ENCODE results near the gene BAD. TPM values are rescaled to one million over a fixed set of nuclear protein-coding genes. Genes with fewer than 3 reads are reported as not detected.
A peak's percentile ranks its signal among the peaks of the same experiment; 100 is the strongest.

Gene BAD
- total and polyA plus RNA-seq, 2 donors (not counting 1 experiment from before 2014, with no cell fraction given) = 24.0 to 39.1 TPM

GRCh38 chr11:64233913-64234586 is 50.4 kb downstream of the BAD start, which contains the start of gene VEGFB:
VEGFB (plus strand) TSS chr11:64234584; CDS start chr11:64234834, 250 bp downstream.
- Histone ChIP-seq H3K9ac (ENCODE audit: low read length) (peak within 1 kb of the TSS; percentile 89), H3K4me2 (replicated peaks; ENCODE audit: low read depth, low read length, poor library complexity, severe bottlenecking) (peak within 1 kb of the TSS; percentile 99), H3K79me2 (ENCODE audit: control insufficient read depth, insufficient read depth, low read length) (peaks cover 23% of the 10 kb centered on the region), H2AFZ (ENCODE audit: insufficient read depth, low read depth, low read length, poor library complexity, severe bottlenecking) (peak within 1 kb of the TSS; percentile 64), H3K36me3 (replicated peaks in 1 of 2; ENCODE audit: control extremely low read depth in 1 of 2, control insufficient read depth in 1 of 2, extremely low read depth in 1 of 2, insufficient read depth in 2 of 2, low read length in 1 of 2) (peaks cover 0 to 27% of the 10 kb centered on the region in 2 experiments), H4K20me1 (ENCODE audit: control insufficient read depth, insufficient read depth, low read length, poor library complexity, severe bottlenecking) (peaks cover 25% of the 10 kb centered on the region), H3K9me3 (ENCODE audit: control extremely low read depth in 1 of 3, control insufficient read depth in 2 of 3, insufficient read depth in 1 of 3, low read length in 2 of 3) (no peaks in the 10 kb centered on the region), H3K27ac (ENCODE audit: low read length in 2 of 2) (peak within 1 kb of the TSS; percentile 65 to 85), H3K4me1 (ENCODE audit: control insufficient read depth in 2 of 2, insufficient read depth in 2 of 2, low read length in 2 of 2) (peaks cover 34 to 70% of the 10 kb centered on the region in 2 donors), H3K4me3 (ENCODE audit: control extremely low read depth in 1 of 5, extremely low read depth in 1 of 5, insufficient read depth in 1 of 5, low read depth in 2 of 5, low read length in 4 of 5) (peak within 1 kb of the TSS; percentile 53 to 84 (median 67)), H3K27me3 (replicated peaks in 1 of 4; ENCODE audit: control extremely low read depth in 1 of 4, control insufficient read depth in 3 of 4, insufficient read depth in 4 of 4, low read length in 3 of 4) (no peaks in the 10 kb centered on the region)
- no peaks in the 10 kb centered on the region for H3K27me3 Mint-ChIP-seq
- H3K4me1 Mint-ChIP-seq = peaks cover 65% of the 10 kb centered on the region
- intact Hi-C loops (cut with micrococcal nuclease) = loop anchor here (1.0 kb wide), 1 partner anchor 8 kb away; the partner anchor contains the start of genes NUDT22 and TRPT1
- peak within 1 kb of the TSS; percentile 96 for H3K4me3 Mint-ChIP-seq
- DNase-seq (peak; percentile 81), ATAC-seq (ENCODE audit: low read depth) (peak; percentile 59)
- TF ChIP-seq CTCF (IDR thresholded peaks at IDR 0.05) (no peak), EZH2 (IDR thresholded peaks at IDR 0.05; ENCODE audit: borderline replicate concordance, insufficient read depth, low read depth, low read length, poor library complexity, severe bottlenecking) (no peak)
- ChIA-PET POLR2A (interaction anchor here (0.9 to 2.4 kb wide), 4 partner anchors 11 to 38 kb away, joined by 3 to 7 read pairs (median 4); partner anchors contain the start of gene FERMT3), CTCF (interaction anchor here (1.0 to 2.2 kb wide), 2 partner anchors 10 to 29 kb away, joined by 5 to 10 read pairs; no protein-coding TSS in a partner anchor)
- H3K9me3 Mint-ChIP-seq (ENCODE audit: insufficient read depth) = no peaks in the 10 kb centered on the region
- WGBS (ENCODE audit: insufficient coverage) = 11% methylated on average over 49 of the region's 62 CpGs
- H3K27ac Mint-ChIP-seq = peak within 1 kb of the TSS; percentile 96

DNA sequence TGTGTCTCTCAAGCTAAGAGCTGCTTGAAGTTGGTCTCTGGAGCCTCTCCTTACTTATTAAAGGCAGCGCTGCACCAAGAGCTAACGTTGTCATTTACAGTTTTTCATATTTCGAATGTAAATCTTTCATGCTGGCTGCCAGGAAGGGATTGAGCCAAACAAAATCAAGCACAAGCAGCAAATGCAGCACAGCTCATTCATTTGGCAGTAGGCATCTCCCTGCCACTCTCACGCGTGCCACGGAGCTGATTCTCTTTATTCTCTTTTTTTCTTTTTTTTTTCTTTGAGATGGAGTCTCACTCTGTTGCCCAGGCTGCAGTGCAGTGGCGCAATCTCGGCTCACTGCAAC is 51.5 kb downstream of the BAD start:
- Histone ChIP-seq H3K27me3 (replicated peaks in 1 of 4; ENCODE audit: control extremely low read depth in 1 of 4, control insufficient read depth in 3 of 4, insufficient read depth in 4 of 4, low read length in 3 of 4) (no peaks in the 10 kb centered on the region), H3K9me3 (ENCODE audit: control extremely low read depth in 1 of 3, control insufficient read depth in 2 of 3, insufficient read depth in 1 of 3, low read length in 2 of 3) (no peaks in the 10 kb centered on the region), H3K27ac (ENCODE audit: low read length in 2 of 2) (no peak overlapping the region), H3K4me1 (ENCODE audit: control insufficient read depth in 2 of 2, insufficient read depth in 2 of 2, low read length in 2 of 2) (peaks cover 35 to 62% of the 10 kb centered on the region in 2 donors), H2AFZ (ENCODE audit: insufficient read depth, low read depth, low read length, poor library complexity, severe bottlenecking) (no peak overlapping the region), H3K4me2 (replicated peaks; ENCODE audit: low read depth, low read length, poor library complexity, severe bottlenecking) (no peak overlapping the region), H3K36me3 (replicated peaks in 1 of 2; ENCODE audit: control extremely low read depth in 1 of 2, control insufficient read depth in 1 of 2, extremely low read depth in 1 of 2, insufficient read depth in 2 of 2, low read length in 1 of 2) (peaks cover 0 to 16% of the 10 kb centered on the region in 2 experiments), H3K4me3 (ENCODE audit: control extremely low read depth in 1 of 5, extremely low read depth in 1 of 5, insufficient read depth in 1 of 5, low read depth in 2 of 5, low read length in 4 of 5) (no peak overlapping the region), H3K79me2 (ENCODE audit: control insufficient read depth, insufficient read depth, low read length) (peaks cover 23% of the 10 kb centered on the region), H4K20me1 (ENCODE audit: control insufficient read depth, insufficient read depth, low read length, poor library complexity, severe bottlenecking) (peaks cover 25% of the 10 kb centered on the region), H3K9ac (ENCODE audit: low read length) (no peak overlapping the region)
- DNase-seq = no peak
- Mint-ChIP-seq H3K4me3 (peak overlapping the region; percentile 76), H3K27ac (peak overlapping the region; percentile 72), H3K4me1 (peaks cover 57% of the 10 kb centered on the region), H3K27me3 (no peaks in the 10 kb centered on the region), H3K9me3 (ENCODE audit: insufficient read depth) (no peaks in the 10 kb centered on the region)
- intact Hi-C loops (cut with micrococcal nuclease) = no loop called here
- no peak for ATAC-seq (ENCODE audit: low read depth)
- no peak for TF ChIP-seq EZH2 (IDR thresholded peaks at IDR 0.05; ENCODE audit: borderline replicate concordance, insufficient read depth, low read depth, low read length, poor library complexity, severe bottlenecking)
- POLR2A ChIA-PET = interaction anchor here (0.7 to 2.4 kb wide), 8 partner anchors 8 to 68 kb away, joined by 3 to 11 read pairs (median 6); partner anchors contain the start of genes FKBP2 and STIP1
- 98% methylated on average over 6 of the region's 8 CpGs for WGBS (ENCODE audit: insufficient coverage)
- CTCF ChIA-PET = interaction anchor here (0.7 to 1.6 kb wide), 7 partner anchors 9 to 72 kb away, joined by 3 to 6 read pairs (median 3); partner anchors contain the start of gene ESRRA

Measured in B cell (primary cell).